G401 (cell line): ENCODE data around the gene GALNT18. TPM values are rescaled to one million over a fixed set of nuclear protein-coding genes. Genes with fewer than 3 reads are reported as not detected.
A peak's percentile ranks its signal among the peaks of the same experiment; 100 is the strongest.

Experiments
- DNase-seq: peaks from one replicate; pipeline ENCODE4 v3.0.0-alpha.2; 2015; ENCODE audit warnings: low spot score
- in situ Hi-C: cut with HindIII; loops from 2 replicates; pipeline ENCODE4 v1.10.0; 2016; ENCODE audit warnings: low sequenced_read_pairs, mixed read lengths
- total RNA-seq: library from RNA; depleted of rRNA; stranded (reverse); fragments of >200 nt; shearing (Covaris generic); gene quantifications from 2 replicates; pipeline ENCODE4 v1.2.3, GENCODE V29; 2014

GALNT18 gene
- total RNA-seq, 1 experiment from 2014 or later: not detected

DNA sequence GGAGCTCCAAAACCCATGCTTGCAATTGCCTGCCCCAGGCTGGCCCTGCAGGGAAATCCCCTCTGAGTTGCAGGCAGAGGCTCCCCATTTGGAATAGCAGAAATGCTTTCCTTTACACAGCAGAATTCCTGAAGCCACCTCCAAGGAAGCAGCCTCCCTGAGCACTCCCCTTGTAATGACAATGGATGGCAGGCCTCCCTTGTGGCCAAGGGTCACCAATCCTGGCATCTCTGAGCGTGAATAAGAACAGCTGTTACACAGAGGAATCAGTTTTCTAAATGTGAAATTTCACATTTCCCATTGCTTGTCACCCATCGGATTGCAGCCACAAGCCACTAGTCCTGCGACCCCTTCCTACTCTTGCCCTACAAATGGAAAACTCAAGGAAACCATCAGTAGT lies 107.6 kb downstream of the GALNT18 start:
- in situ Hi-C loops: no loop called here
- DNase-seq: no peak

DNA sequence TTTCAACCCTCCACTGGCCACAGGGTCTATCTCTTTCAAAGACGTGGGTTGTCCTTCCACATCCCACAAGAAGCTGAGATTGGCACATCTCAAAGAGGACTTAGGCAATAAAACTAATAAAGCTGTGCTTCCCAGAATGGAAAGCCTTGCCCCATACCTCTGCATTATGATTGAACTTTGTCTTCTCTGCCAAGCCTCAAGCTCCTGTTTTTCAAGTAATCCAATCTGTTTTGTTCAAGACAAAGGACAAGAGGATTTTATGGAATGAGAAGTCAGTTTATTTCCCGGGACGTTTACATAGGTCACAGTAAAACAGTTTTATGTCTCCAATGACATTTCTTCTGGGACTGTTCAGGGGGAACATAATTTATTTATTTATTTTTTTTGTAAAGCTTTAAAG lies 108.4 kb downstream of the GALNT18 start:
- no peak for DNase-seq
- in situ Hi-C loops: no loop called here

DNA sequence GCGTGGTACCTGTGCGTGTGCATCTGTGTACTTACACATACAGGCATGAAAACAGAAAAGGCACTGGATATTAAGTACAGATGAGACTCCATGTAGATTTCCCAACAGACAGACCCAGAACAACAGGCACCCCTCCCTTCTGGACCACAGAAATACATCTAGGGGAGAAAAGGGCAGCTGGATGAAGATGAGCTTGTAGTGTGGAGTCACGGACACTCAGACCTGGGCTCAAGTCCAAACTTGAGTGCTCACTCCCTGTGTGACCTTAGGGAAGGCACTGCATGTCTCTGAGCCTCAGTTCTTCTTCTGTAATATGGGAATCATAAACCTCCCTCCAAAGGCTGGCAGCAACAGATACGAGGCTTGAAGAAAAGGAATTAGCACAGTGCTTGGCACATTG lies 108.9 kb downstream of the GALNT18 start:
- in situ Hi-C loops: no loop called here
- no peak for DNase-seq

DNA sequence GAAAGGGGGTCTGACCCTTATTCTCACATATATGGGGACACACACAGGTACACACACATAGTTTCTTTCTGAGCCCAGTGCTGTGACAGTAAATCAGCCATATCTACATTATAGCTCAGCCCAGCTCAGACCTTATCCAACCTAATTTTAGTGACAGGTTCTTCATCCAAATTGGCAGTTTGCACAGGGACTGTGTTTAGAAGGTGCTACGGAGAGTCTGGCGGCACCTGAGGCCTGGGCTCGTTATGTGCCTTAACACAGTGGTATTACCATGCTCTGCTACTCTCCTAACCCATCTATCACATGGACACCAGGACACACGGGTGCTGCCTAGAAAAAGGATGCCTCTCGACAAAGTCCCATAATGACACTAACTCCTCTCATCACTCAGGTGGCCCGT lies 109.3 kb downstream of the GALNT18 start:
- peak; percentile 57 for DNase-seq
- in situ Hi-C loops: no loop called here

DNA sequence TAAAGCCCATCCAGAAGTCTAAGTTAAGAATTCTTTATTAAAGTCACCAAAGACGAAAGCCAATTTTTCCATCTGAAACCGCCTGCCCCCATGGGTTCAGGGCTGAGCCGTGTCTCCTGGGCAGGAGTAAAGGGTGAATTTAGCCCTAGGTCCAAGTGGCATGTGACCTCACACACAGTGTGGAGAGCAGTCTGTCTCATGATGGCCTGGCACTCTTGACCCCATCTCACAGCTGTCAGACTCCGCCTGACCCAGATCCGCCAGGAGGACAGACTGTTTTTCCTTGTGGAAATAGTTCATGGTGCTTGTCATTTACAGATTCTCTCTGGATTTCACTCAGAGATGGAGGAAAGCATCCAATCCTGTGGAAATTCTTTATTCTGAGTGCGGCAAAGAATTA lies 109.7 kb downstream of the GALNT18 start:
- DNase-seq: no peak
- in situ Hi-C loops: no loop called here

DNA sequence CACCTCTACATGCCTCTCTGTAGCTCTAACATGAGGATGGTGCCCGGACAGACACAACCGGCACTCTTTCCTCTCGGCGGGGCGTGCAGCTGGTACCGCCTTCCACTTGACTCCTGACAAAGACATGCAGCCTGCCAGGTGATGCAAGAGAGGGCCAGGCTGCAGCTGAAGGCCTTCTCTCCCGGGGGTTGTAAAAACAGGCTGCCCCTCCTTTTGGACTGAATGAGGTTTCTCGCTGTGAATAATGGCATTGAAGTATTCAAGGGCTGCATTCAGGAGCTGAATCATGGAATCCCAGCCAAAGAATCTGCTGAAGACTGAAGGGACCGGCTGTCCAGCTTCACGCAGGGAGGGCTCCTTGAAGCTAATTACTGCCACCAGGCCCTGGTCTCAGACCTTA lies 110.9 kb downstream of the GALNT18 start:
- in situ Hi-C loops: no loop called here
- peak; percentile 90 for DNase-seq

DNA sequence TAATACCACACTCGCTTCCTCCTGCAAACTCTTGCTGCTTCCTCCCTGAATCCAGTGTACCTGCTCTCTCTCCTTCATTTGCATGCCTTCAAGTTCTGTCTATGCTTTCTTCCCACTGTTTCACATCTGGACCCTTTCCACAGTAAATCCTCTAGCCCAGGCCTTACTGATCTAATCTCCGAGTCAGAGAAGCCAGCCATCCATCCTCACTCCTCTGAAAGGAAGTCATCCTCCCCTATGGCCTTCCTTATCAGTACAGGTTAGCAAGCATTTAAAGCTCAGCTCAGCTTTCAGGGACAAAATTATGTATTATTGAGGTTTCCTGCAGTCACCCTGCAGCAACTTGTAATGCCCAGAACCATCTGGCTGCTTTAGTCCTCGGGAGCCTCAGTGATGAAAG lies 116.1 kb downstream of the GALNT18 start:
- DNase-seq: no peak
- in situ Hi-C loops: no loop called here

DNA sequence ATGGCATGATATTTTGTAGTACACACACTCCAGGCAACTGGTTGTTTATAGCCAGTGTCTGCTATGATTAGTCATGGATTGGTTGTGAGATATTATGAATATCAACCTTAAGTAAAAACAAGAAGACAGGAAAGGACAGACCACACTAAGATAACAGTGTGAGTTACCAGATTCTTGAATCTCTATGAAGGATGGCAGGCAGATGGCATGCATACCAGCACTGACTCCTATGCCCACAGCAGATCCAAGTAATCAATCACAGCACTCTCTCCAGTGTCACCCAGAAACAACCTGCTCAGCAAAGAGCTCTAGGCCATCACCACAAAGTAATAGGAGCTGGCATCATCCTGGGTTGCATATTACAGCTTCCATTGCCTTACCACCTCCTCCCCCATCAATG lies 116.6 kb downstream of the GALNT18 start:
- DNase-seq: no peak
- in situ Hi-C loops: no loop called here

DNA sequence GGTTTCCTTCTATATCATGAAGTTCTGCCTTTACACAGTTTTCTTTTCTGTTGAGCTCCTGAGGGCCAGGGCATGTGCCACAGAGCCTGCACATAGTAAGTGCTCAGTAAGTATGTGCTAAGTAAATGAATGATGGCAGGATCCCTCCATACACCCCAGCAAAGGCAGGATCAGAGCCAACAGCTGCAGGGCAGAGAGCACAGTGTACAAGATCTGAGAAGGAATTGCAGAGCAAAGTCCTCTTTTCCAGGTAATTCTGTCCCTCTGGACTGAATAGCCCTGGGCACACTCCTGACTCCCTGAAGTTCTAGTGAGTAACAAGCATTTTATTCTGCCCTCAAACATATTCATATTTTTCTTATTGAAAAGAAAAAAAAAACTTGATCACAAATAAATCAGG lies 117.7 kb downstream of the GALNT18 start:
- no peak for DNase-seq
- in situ Hi-C loops: no loop called here

DNA sequence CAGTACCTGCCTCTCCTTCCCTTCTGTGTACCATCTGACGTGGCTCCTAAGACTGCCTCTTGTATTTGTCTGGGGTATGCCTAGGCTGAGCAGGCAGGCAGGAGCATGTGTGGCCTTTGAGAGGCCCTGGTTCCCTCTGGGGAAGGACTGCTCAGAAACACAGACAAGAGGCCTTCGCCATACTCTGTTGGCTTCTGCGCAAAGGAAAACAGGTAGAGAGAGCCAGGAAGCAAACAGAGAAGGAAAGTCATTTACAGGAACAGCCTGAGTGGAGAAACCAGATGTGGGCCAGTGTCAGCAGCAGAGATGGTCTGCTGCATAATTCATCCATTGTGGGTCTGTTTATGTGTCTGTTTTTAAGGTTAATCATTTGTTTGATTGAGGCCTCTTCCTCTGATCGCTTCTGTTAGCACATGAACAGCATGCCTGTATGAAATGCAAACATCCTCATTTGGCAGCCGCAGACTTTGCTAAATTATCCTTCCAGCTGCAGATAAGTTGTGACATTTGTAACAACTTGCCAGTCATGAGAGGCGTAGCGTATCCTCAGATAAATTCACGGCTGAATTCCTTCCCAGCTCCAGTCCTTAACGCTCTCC lies 119.4 kb downstream of the GALNT18 start:
- in situ Hi-C loops: no loop called here
- no peak for DNase-seq

DNA sequence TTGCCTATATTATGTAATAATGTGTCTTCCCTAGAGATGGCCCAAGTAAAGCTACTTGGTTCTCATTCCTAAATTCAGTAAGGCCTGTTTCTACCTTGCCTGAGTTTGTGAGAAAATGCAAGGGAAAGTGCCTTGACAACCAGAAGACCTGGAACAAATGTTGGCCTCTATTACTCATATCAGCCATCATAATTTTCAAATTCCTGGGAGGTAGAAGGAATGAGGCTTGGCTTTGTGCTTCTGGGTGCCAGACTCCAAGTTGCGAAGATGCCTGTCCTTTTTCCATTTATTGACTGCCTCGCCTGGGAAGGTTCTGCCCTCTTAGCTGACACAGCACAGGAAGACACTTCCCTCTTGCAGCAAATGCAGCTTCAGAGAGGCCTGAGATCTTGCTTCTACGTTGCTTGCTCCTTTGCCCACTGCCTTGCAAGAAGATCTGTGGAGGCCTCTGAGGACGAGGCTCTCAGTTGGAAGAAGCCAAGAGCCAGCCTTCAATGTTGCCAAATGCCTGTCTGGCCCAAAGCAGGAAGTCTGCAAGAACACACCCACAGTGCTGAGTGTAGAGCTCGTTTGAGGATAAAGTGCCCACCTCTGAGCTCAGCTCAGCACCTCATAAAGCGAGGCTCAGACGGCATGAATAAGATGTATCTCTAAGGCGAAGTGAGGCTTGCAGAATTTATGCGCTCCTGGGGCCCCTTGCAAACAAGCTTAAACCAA lies 120.1 kb downstream of the GALNT18 start:
- in situ Hi-C loops: no loop called here
- peak; percentile 45 for DNase-seq

DNA sequence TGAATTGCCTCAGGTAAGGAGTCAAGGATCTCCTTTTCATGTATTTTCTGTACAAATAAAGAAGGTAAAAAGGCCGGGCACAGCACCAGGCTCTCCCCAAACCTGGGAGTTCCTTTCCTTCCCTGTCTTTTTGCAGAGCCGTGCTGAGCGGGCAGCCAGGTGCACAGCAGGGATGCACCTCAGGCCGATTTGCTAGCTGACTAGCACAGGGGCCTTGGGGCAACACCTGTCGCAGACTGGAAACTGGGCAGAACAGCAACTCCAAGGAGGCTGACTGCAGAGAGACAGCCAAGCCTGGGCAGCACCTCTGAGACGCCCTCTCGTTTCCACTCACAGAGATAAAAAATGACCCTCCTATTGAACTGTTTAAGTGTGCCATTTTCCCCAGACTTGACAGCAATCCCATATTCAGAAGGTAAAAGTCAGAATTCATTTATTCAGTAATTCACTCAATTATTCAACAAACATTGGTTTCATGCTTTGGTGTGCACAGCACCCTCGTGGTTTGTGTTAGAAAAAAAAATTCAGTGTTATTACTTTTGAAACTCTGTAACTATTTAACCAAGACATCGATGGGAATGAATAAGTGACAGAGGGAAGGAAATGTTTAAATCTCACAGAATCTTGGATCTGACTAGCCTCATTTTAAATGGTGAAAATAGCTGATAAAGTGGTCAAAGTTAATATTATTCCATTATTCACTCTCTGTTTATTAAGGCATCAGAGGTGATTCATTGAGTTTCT lies 120.9 kb downstream of the GALNT18 start:
- DNase-seq: no peak
- in situ Hi-C loops: no loop called here

DNA sequence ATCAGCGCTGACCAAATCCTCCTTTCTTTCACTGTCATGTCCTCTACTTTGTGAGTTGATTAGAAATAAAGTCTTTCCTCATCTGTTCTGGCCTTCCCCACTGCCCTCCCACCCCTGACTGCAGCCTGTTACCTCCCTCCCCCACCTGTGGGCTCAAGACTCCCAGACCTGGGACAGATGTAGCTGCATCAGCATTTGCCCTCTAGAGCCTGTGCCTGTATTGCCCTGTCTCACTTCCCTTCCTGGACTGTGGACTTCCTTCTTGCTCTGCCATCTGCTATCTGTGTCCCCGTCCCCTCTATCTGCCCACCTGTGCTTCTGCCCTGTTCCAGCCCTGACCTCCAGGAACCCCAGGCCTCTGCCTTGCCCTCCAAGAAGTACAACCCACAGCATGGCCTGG lies 122.5 kb downstream of the GALNT18 start:
- in situ Hi-C loops: no loop called here
- no peak for DNase-seq

DNA sequence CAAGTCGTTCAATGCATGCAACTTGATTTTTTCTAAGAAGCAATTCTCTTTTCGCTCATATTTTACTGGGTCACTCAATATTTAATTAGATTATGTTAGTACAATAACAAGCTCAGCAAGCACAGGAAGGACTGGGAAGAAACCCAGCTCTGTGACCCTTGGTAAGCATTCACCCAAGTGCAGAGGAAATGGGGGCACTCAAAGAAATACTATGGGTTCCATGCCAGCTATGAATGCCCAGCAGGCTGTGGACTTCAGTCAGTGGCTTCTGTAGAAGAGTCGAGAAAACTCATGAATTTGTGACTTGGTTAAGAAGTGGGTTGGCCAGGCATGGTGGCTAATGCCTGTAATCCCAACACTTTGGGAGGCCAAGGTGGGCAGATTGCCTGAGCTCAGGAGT lies 123.6 kb downstream of the GALNT18 start:
- in situ Hi-C loops: no loop called here
- DNase-seq: peak; percentile 53

DNA sequence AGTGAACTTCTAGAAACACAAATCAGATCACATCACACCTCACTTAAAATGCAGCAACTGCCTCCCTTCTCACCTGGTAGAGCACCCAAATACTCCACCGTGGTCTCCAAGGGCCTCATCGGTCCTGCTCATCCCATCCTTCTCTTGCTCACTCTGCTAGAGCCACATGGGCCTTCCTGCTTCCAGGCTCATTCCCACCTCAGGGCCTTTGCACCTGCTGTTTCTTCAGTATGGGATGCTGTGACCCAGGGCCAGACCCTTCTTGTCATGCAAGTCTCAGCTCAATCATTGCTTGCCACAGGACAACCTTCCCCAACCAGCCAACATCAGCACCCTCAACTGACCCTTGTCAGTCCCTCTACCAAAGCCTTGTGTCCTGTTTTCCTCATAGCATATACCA lies 124.9 kb downstream of the GALNT18 start:
- in situ Hi-C loops: no loop called here

DNA sequence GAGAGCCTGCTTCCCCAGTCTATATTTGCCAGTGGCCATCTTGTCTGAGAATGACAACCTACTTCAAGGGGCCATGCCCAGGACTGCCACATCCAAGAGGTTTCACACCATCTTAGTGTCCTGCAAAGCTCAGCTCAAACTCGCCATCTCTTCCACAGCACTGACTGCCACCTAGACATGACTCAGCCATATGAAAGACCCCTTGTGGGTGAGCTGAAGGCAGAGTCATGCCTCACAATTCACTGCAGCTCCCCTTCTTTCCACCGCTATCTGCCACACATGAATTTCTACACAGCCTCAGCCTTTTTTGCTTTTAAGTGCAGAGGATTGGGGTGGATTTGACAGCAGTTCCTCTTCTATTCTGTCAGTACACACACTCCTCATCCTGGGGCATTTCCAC lies 127.5 kb downstream of the GALNT18 start:
- in situ Hi-C loops: no loop called here

More for the DNA sequence above, 124.9 kb downstream of the GALNT18 start:
- no peak for DNase-seq

DNA sequence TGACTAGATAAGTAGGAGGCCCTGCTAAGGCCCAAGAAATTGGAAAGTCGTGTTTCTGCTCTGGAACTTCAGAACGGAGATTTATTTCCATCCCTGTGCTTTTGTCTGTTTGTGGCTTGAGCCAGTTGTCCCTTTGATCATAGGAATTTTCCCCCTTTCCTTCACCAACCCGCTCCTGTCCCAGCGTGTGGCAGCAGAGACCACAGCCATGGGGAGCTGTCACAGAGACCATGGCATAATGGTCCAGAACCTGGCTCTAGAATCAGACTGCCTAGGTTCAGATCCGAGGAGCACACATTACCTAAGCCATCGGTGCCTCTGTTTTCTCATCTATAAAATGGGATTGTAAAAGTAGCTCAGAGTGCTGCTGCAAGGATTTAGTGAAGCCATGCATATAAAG lies 128.1 kb downstream of the GALNT18 start:
- in situ Hi-C loops: no loop called here

More for the DNA sequence above, 127.5 kb downstream of the GALNT18 start:
- DNase-seq: no peak

DNA sequence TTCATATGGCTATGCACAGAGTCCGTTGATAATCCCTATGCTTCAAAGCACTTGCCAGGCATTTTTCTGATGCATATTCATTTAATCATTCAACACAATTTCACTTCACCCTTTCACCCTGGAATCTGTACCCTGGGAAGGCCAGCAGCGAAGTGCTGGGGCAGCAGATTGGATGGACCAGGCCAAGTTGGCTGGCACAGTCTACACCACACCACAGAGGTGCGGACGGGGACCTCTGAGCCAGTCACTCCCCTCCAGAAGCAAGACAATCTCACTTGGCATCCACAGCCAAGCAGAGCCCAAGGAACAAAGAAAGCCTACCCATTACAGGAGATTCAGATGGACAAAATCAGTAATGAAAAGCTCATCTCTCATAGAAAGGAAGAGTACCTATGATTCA lies 130.2 kb downstream of the GALNT18 start:
- DNase-seq: no peak
- in situ Hi-C loops: no loop called here

More for the DNA sequence above, 128.1 kb downstream of the GALNT18 start:
- DNase-seq: no peak

DNA sequence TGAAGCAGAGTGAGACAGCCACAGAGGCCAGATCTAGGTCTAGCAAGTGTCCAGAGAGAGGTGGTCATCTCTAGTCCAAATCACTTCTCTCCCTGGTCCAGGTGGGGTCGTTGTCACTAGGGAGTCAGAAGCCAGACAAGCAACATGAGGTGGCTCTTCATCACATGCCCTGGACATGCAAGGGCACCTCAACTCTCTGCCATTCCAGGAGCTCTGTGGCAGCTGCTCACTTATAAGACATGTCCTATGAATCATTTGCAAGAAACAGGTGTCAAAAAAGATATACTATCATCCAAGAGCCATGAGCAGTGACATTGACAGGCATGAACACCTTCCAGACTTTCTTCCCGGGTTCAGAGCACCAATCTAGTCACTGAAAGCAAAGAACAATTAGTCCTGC lies 130.8 kb downstream of the GALNT18 start:
- in situ Hi-C loops: no loop called here

DNA sequence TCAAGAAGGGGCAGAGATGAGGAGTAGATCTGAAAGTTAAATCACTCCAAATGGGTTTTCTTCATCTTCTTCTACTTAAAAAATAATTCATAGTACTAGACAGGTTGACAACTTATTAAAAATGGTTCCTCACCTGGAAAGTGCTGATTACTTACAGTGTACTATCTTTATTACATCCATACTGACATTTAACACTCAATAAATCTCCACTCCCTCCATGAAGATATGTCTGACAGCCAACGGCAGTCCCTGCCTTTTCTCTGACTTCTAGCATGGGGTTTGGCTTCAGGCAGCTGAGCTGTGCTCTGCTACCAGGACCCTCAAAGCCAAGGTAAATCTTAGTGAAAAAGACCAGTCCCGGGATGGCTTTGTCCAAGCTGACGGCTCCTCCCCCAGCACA lies 135.4 kb downstream of the GALNT18 start:
- in situ Hi-C loops: no loop called here
- no peak for DNase-seq

More for the DNA sequence above, 130.8 kb downstream of the GALNT18 start:
- DNase-seq: no peak
